ENCODE measurements around the gene CYP24A1.

DNA sequence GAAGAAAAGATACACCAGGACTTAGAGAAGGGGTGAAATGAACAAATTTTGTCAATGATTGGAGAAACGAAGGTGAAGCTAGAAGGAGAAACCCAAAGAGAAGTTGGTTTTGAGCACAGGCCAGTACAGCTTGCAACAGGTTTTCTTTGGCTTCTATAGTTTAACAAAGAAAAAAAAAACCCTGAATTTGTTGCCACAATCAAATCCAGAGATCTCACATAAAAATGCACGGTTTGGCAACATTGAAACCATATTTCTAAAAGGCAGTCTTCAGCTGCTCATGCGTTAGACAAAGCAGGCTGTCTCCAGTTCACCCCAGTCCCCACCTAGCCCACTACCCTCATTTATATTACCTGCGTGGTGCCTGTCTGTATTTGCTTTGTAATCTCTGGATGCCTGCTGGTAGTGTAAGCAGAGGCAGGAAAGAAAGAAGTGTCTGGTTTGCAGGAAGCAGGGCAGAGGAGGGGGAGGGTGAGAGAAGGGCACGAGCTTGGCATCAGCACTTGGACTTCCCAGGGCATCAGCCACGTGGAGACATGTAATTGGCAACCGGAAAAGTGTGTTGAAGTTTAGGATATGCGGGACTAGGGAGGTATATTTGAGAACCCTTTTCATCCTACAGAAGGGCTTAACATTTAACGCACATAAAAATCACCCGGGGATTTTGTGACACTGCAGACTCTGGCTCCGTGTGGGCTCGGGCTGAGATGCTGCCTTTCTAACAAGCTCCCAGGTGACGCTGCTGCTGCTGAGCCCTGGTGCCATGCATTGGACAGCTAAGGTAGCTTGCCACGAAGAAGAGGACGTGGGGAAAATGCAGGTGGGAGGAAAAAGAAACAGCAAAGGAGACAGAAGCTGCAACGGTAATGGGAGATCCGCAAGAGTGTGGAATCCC lies 48.5 kb upstream of the CYP24A1 start:
- no peak for TF ChIP-seq EZH2 (IDR thresholded peaks at IDR 0.05; ENCODE audit: insufficient read depth, low read length)
- TF ChIP-seq, protein P1, sequence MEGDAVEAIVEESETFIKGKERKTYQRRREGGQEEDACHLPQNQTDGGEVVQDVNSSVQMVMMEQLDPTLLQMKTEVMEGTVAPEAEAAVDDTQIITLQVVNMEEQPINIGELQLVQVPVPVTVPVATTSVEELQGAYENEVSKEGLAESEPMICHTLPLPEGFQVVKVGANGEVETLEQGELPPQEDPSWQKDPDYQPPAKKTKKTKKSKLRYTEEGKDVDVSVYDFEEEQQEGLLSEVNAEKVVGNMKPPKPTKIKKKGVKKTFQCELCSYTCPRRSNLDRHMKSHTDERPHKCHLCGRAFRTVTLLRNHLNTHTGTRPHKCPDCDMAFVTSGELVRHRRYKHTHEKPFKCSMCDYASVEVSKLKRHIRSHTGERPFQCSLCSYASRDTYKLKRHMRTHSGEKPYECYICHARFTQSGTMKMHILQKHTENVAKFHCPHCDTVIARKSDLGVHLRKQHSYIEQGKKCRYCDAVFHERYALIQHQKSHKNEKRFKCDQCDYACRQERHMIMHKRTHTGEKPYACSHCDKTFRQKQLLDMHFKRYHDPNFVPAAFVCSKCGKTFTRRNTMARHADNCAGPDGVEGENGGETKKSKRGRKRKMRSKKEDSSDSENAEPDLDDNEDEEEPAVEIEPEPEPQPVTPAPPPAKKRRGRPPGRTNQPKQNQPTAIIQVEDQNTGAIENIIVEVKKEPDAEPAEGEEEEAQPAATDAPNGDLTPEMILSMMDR (IDR thresholded peaks at IDR 0.05; ENCODE audit: insufficient read depth, low read depth, low read length) = no peak
